ENCODE results near the gene ATP5F1D. TPM values are rescaled to one million over a fixed set of nuclear protein-coding genes. Genes with fewer than 3 reads are reported as not detected.

ATP5F1D gene
- total and polyA plus RNA-seq, 2 of the 13 experiments (the other 11 are each of a cell fraction or from before 2014, with no cell fraction given): 39.4 to 78.7 TPM

DNA sequence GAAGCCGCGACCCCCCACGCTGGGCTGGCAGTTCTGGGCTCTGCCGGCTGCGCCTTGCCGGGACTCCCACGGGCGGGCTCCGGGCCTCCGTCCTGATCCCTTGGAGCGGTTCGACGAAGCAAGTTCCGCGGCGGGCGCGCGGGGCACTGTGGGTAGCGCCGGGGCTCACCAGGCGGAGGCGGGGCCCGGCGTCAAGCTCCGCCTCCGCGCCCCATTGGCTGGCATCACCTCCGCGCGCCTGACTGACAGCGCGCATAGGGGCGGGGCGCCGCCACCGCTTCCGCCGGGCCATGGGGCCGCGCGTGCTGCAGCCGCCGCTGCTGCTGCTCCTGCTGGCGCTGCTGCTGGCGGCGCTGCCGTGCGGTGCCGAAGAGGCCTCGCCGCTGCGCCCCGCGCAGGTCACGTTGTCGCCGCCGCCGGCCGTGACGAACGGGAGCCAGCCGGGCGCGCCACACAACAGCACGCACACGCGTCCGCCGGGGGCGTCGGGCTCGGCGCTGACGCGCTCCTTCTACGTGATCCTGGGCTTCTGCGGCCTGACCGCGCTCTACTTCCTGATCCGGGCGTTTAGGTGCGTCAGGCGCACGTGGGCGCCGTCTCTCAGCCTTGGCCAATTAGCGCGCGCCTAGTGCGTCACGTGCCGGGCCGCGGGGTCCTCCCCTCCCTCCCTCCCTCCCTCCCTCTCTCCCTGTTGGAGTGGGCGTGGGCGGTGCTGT lies 33.9 kb downstream of the ATP5F1D start, which contains the start of gene FAM174C:
FAM174C (plus strand) TSS at position 271 of the 716 bp plus-strand sequence; CDS start at position 291, 20 bp downstream.
- Histone ChIP-seq H3K79me2 (ENCODE audit: insufficient read depth, low read length) (peaks cover 27% of the 10 kb centered on the region), H3K4me2 (ENCODE audit: low read depth, low read length) (peak within 1 kb of the TSS; percentile 86), H3K36me3 (replicated peaks in 1 of 2; ENCODE audit: control insufficient read depth in 1 of 2, insufficient read depth in 2 of 2, low read length in 2 of 2) (peaks cover 21 to 55% of the 10 kb centered on the region in 2 experiments), H3K27ac (ENCODE audit: extremely low read length, insufficient read depth, low read length) (peak within 1 kb of the TSS; percentile 100), H2AFZ (ENCODE audit: low read length) (no peak within 1 kb of the TSS), H3K27me3 (ENCODE audit: control insufficient read depth in 1 of 2, insufficient read depth in 2 of 2, low read length in 2 of 2) (no peaks in the 10 kb centered on the region), H3K4me3 (replicated peaks in 1 of 3; ENCODE audit: insufficient read depth in 1 of 3, low read depth in 2 of 3, low read length in 3 of 3) (peak within 1 kb of the TSS; percentile 57 to 85 (median 73)), H3K9me3 (ENCODE audit: low read length) (no peaks in the 10 kb centered on the region), H4K20me1 (ENCODE audit: insufficient read depth, low read length) (peaks cover 27% of the 10 kb centered on the region), H3K9ac (ENCODE audit: insufficient read depth, low read depth, low read length) (peak within 1 kb of the TSS; percentile 95), H3K4me1 (ENCODE audit: insufficient read depth, low read length) (peaks cover 58% of the 10 kb centered on the region)
- ATAC-seq (peak; percentile 69), FAIRE-seq (peak; percentile 74), DNase-seq (ENCODE audit: low spot score) (peak; percentile 91)
- POLR2A ChIA-PET: interaction anchor here (0.5 to 1.5 kb wide), 15 partner anchors 9 to 284 kb away, joined by 3 to 25 read pairs (median 4); a partner anchor contains a TSS
- WGBS (ENCODE audit: low lambda C conversion rate): 0% methylated on average over 10 of the region's 98 CpGs
- intact Hi-C loops (cut with micrococcal nuclease; ENCODE audit: unreplicated experiment) (no loop called here), in situ Hi-C loops (cut with HindIII; ENCODE audit: extremely low pct_ligation_motif_present, low pct_unique_long_range_greater_than_20kb) (loop anchor here (5.0 kb wide), 1 partner anchor 33 kb away; the partner anchor contains the start of gene ATP5F1D)
- TSS peak; percentile 63 for BruUV-seq (replicated peaks)
- CTCF ChIA-PET (ENCODE audit: low intra/inter-chr PET ratio, low total read pairs): no interaction called here
- TF ChIP-seq TAF1 (CRISPR knock-in tag; IDR thresholded peaks at IDR 0.05) (peak; percentile 69; the same call in 1 of the 2 replicates), CBX1 (IDR thresholded peaks at IDR 0.05; ENCODE audit: low read depth) (no peak), LBX2 (CRISPR knock-in tag; IDR thresholded peaks at IDR 0.05; ENCODE audit: borderline replicate concordance) (no peak; the same call in 1 of the 2 replicates), REL (CRISPR knock-in tag; conservative IDR thresholded peaks at IDR 0.05) (no peak), PRMT3 (CRISPR knock-in tag; IDR thresholded peaks at IDR 0.05; ENCODE audit: borderline replicate concordance, low read depth) (peak; percentile 88; the same call in 1 of the 2 replicates), ZNF451 (CRISPR knock-in tag; IDR thresholded peaks at IDR 0.05) (no peak), TRIM24 (CRISPR knock-in tag; IDR thresholded peaks at IDR 0.05) (no peak), KDM5A (IDR thresholded peaks at IDR 0.05; ENCODE audit: borderline replicate concordance, low read length) (no peak; the same call in 1 of the 2 replicates), TP53 (CRISPR knock-in tag; conservative IDR thresholded peaks at IDR 0.05) (no peak), ZNF563 (CRISPR knock-in tag; IDR thresholded peaks at IDR 0.05) (peak; percentile 75; the same call in 1 of the 2 replicates), ZFP41 (CRISPR knock-in tag; IDR thresholded peaks at IDR 0.05; ENCODE audit: borderline replicate concordance) (no peak), TBL1XR1 (IDR thresholded peaks at IDR 0.05; ENCODE audit: borderline replicate concordance, low read length, partially characterized antibody) (no peak), KDM3A (CRISPR knock-in tag; IDR thresholded peaks at IDR 0.05; ENCODE audit: low read depth) (no peak), ZNF354B (CRISPR knock-in tag; IDR thresholded peaks at IDR 0.05) (peak; percentile 53; the same call in 1 of the 2 replicates), U2AF1 (optimal IDR thresholded peaks at IDR 0.05; ENCODE audit: low read depth, low read length) (no peak), CEBPB (IDR thresholded peaks at IDR 0.05; ENCODE audit: borderline replicate concordance, low read depth, low read length) (no peak)
- TF ChIP-seq, protein P1, sequence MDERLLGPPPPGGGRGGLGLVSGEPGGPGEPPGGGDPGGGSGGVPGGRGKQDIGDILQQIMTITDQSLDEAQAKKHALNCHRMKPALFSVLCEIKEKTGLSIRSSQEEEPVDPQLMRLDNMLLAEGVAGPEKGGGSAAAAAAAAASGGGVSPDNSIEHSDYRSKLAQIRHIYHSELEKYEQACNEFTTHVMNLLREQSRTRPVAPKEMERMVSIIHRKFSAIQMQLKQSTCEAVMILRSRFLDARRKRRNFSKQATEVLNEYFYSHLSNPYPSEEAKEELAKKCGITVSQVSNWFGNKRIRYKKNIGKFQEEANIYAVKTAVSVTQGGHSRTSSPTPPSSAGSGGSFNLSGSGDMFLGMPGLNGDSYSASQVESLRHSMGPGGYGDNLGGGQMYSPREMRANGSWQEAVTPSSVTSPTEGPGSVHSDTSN (CRISPR knock-in tag; IDR thresholded peaks at IDR 0.05): peak; percentile 82
- TF ChIP-seq, protein P2, sequence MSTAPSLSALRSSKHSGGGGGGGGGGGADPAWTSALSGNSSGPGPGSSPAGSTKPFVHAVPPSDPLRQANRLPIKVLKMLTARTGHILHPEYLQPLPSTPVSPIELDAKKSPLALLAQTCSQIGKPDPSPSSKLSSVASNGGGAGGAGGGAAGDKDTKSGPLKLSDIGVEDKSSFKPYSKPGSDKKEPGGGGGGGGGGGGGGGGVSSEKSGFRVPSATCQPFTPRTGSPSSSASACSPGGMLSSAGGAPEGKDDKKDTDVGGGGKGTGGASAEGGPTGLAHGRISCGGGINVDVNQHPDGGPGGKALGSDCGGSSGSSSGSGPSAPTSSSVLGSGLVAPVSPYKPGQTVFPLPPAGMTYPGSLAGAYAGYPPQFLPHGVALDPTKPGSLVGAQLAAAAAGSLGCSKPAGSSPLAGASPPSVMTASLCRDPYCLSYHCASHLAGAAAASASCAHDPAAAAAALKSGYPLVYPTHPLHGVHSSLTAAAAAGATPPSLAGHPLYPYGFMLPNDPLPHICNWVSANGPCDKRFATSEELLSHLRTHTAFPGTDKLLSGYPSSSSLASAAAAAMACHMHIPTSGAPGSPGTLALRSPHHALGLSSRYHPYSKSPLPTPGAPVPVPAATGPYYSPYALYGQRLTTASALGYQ (CRISPR knock-in tag; IDR thresholded peaks at IDR 0.05): no peak
- TF ChIP-seq, protein P3, sequence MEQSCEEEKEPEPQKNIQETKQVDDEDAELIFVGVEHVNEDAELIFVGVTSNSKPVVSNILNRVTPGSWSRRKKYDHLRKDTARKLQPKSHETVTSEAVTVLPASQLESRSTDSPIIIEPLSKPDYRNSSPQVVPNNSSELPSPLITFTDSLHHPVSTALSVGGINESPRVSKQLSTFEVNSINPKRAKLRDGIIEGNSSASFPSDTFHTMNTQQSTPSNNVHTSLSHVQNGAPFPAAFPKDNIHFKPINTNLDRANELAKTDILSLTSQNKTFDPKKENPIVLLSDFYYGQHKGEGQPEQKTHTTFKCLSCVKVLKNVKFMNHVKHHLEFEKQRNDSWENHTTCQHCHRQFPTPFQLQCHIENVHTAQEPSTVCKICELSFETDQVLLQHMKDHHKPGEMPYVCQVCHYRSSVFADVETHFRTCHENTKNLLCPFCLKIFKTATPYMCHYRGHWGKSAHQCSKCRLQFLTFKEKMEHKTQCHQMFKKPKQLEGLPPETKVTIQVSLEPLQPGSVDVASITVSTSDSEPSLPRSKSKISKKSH (CRISPR knock-in tag; IDR thresholded peaks at IDR 0.05; ENCODE audit: borderline replicate concordance): no peak

All from HepG2 (cell line).